Mammary epithelial cell (primary cell): ENCODE results near the gene C1orf52.

Source experiments
- CTCF ChIP-seq, 2 donors: IDR thresholded peaks in 1 of 2; conservative IDR thresholded peaks in 1 of 2; 2 replicates each; pipeline ENCODE4 v1.5.1; 2011 to 2012; ENCODE audit warnings: inconsistent platforms in 2 of 2, low read length in 2 of 2, mild to moderate bottlenecking in 2 of 2, control low read depth in 1 of 2, low read depth in 1 of 2; ENCODE audit not compliant: insufficient read depth in 1 of 2; ENCODE audit errors: extremely low read depth in 1 of 2
- EZH2 ChIP-seq: IDR thresholded peaks from 2 replicates; pipeline ENCODE4 v1.6.1; 2012; ENCODE audit warnings: low read length, inconsistent platforms, borderline replicate concordance

GRCh38 chr1:85307987-85308832 is 48.7 kb upstream of the C1orf52 start:
- TF ChIP-seq CTCF (conservative IDR thresholded peaks at IDR 0.05 in 1 of 2, IDR thresholded peaks at IDR 0.05 in 1 of 2; ENCODE audit: extremely low read depth in 1 of 2, insufficient read depth in 1 of 2, low read depth in 1 of 2, low read length in 2 of 2) (peak; percentile 91 to 98), EZH2 (no peak)
